ENCODE data around the gene KLHL29. TPM values are rescaled to one million over a fixed set of nuclear protein-coding genes. Genes with fewer than 3 reads are reported as not detected.

Gene KLHL29
- total RNA-seq, 2 experiments from 2014 or later, result 0.23 to 0.66 TPM

GRCh38 chr2:23513245-23513871, 128.4 kb downstream of the KLHL29 start:
- no peak overlapping the region for H3K27ac ChIP-seq (ENCODE audit: low read depth, low read length, poor library complexity, severe bottlenecking)
- no peaks in the 10 kb centered on the region for H3K9me2 ChIP-seq (ENCODE audit: insufficient read depth, low read length)
- H3K79me2 ChIP-seq (ENCODE audit: insufficient read depth, low read depth, low read length), result no peaks in the 10 kb centered on the region
- no TSS peak for BruUV-seq (replicated peaks)
- H3K4me3 ChIP-seq (ENCODE audit: low read depth, low read length, poor library complexity, severe bottlenecking), result no peak overlapping the region
- H3K36me3 ChIP-seq (ENCODE audit: insufficient read depth, low read length), result no peaks in the 10 kb centered on the region
- TF ChIP-seq EZH2phosphoT487 (IDR thresholded peaks at IDR 0.05; ENCODE audit: borderline replicate concordance, low read depth, low read length), result no peak
- no peak for TF ChIP-seq CTCF (conservative IDR thresholded peaks at IDR 0.05; ENCODE audit: low read length)
- H3K4me2 ChIP-seq (ENCODE audit: low read length), result no peak overlapping the region
- no peak overlapping the region for H2AFZ ChIP-seq (ENCODE audit: low read length)
- DNase-seq (ENCODE audit: low spot score), result no peak
- H3K9me3 ChIP-seq (ENCODE audit: low read length), result no peaks in the 10 kb centered on the region
- no peaks in the 10 kb centered on the region for H4K20me1 ChIP-seq (ENCODE audit: insufficient read depth, low read length)
- POLR2A ChIA-PET, result no interaction called here
- no peaks in the 10 kb centered on the region for H3K4me1 ChIP-seq (ENCODE audit: insufficient read depth, low read length, poor library complexity, severe bottlenecking)
- intact Hi-C loops (cut with micrococcal nuclease; ENCODE audit: unreplicated experiment), result no loop called here
- CTCF ChIA-PET (ENCODE audit: unreplicated experiment), result no interaction called here

- Histone ChIP-seq H2AFZ (ENCODE audit: low read length) (no peak overlapping the region), H3K4me2 (ENCODE audit: low read length) (no peak overlapping the region), H3K36me3 (ENCODE audit: insufficient read depth, low read length) (no peaks in the 10 kb centered on the region), H3K4me1 (ENCODE audit: insufficient read depth, low read length, poor library complexity, severe bottlenecking) (no peaks in the 10 kb centered on the region), H4K20me1 (ENCODE audit: insufficient read depth, low read length) (no peaks in the 10 kb centered on the region), H3K27ac (ENCODE audit: low read depth, low read length, poor library complexity, severe bottlenecking) (no peak overlapping the region), H3K4me3 (ENCODE audit: low read depth, low read length, poor library complexity, severe bottlenecking) (no peak overlapping the region), H3K79me2 (ENCODE audit: insufficient read depth, low read depth, low read length) (no peaks in the 10 kb centered on the region), H3K9me2 (ENCODE audit: insufficient read depth, low read length) (no peaks in the 10 kb centered on the region), H3K9me3 (ENCODE audit: low read length) (no peaks in the 10 kb centered on the region)
- intact Hi-C loops (cut with micrococcal nuclease; ENCODE audit: unreplicated experiment), result no loop called here
- no peak for DNase-seq (ENCODE audit: low spot score)
- CTCF ChIA-PET (ENCODE audit: unreplicated experiment), result no interaction called here
- no TSS peak for BruUV-seq (replicated peaks)
- TF ChIP-seq CTCF (conservative IDR thresholded peaks at IDR 0.05; ENCODE audit: low read length) (no peak), EZH2phosphoT487 (IDR thresholded peaks at IDR 0.05; ENCODE audit: borderline replicate concordance, low read depth, low read length) (no peak)
- POLR2A ChIA-PET, result no interaction called here
These were observed 129.2 kb downstream of the KLHL29 start for GRCh38 chr2:23513872-23514793.

Data from OCI-LY7 (cell line).